Osteocyte (in vitro differentiated cells): ENCODE measurements around the gene PREX1. TPM values are rescaled to one million over a fixed set of nuclear protein-coding genes. Genes with fewer than 3 reads are reported as not detected.

ENCODE experiments used
- DNase-seq: peaks from one replicate; pipeline ENCODE4 v3.0.0; 2021; ENCODE audit warnings: mixed read lengths; ENCODE audit not compliant: unreplicated experiment; ENCODE audit errors: extremely low spot score
- H3K27ac Mint-ChIP-seq: one replicate; pipeline ENCODE4 v1.8.0; 2021; ENCODE audit warnings: mild to moderate bottlenecking, mixed read lengths; ENCODE audit not compliant: unreplicated experiment
- H3K27me3 Mint-ChIP-seq: one replicate; pipeline ENCODE4 v1.8.0; 2021; ENCODE audit warnings: mixed read lengths; ENCODE audit not compliant: unreplicated experiment
- H3K36me3 Mint-ChIP-seq: one replicate; pipeline ENCODE4 v1.8.0; 2021; ENCODE audit warnings: mixed read lengths; ENCODE audit not compliant: unreplicated experiment
- H3K4me1 Mint-ChIP-seq: one replicate; pipeline ENCODE4 v1.8.0; 2021; ENCODE audit warnings: mixed read lengths; ENCODE audit not compliant: unreplicated experiment
- H3K4me3 Mint-ChIP-seq: one replicate; pipeline ENCODE4 v1.8.0; 2021; ENCODE audit warnings: mild to moderate bottlenecking, moderate library complexity, mixed read lengths; ENCODE audit not compliant: unreplicated experiment
- H3K9me3 Mint-ChIP-seq: one replicate; pipeline ENCODE4 v1.8.0; 2021; ENCODE audit warnings: mixed read lengths; ENCODE audit not compliant: unreplicated experiment
- CTCF ChIP-seq: fragments of 200-600 bp; sonication (generic); IDR thresholded peaks from 2 replicates; pipeline ENCODE4 v1.5.0; 2021; ENCODE audit warnings: antibody characterized with exemption, mild to moderate bottlenecking, moderate library complexity
- total RNA-seq: library from RNA; stranded (reverse); gene quantifications from 2 replicates; pipeline ENCODE4 v1.2.1, GENCODE V29; 2021

PREX1 gene
- total RNA-seq, 1 donor from 2014 or later: 24.2 TPM

GRCh38 chr20:48620154-48620506 lies 207.7 kb downstream of the PREX1 start:
- TF ChIP-seq CTCF: no peak
- no peak overlapping the region for H3K27ac Mint-ChIP-seq
- H3K27me3 Mint-ChIP-seq: peaks cover 2% of the 10 kb centered on the region
- peaks cover 27% of the 10 kb centered on the region for H3K4me1 Mint-ChIP-seq
- H3K36me3 Mint-ChIP-seq: peaks cover 6% of the 10 kb centered on the region
- no peak for DNase-seq
- H3K9me3 Mint-ChIP-seq: no peaks in the 10 kb centered on the region
- no peak overlapping the region for H3K4me3 Mint-ChIP-seq

GRCh38 chr20:48619126-48620101 lies 208.4 kb downstream of the PREX1 start:
- TF ChIP-seq CTCF: no peak

GRCh38 chr20:48618631-48619030 lies 209.2 kb downstream of the PREX1 start:
- Mint-ChIP-seq H3K9me3 (no peaks in the 10 kb centered on the region), H3K4me1 (peaks cover 27% of the 10 kb centered on the region), H3K27ac (no peak overlapping the region), H3K27me3 (peaks cover 6% of the 10 kb centered on the region), H3K36me3 (no peaks in the 10 kb centered on the region), H3K4me3 (no peak overlapping the region)
- TF ChIP-seq CTCF: no peak
- no peak for DNase-seq

More at GRCh38 chr20:48619126-48620101, 208.4 kb downstream of the PREX1 start:
- H3K4me3 Mint-ChIP-seq: no peak overlapping the region
- peaks cover 27% of the 10 kb centered on the region for H3K4me1 Mint-ChIP-seq
- no peak for DNase-seq
- H3K9me3 Mint-ChIP-seq: no peaks in the 10 kb centered on the region
- H3K27ac Mint-ChIP-seq: no peak overlapping the region
- no peaks in the 10 kb centered on the region for H3K36me3 Mint-ChIP-seq
- H3K27me3 Mint-ChIP-seq: peaks cover 2% of the 10 kb centered on the region

- TF ChIP-seq CTCF: no peak
Observed at GRCh38 chr20:48618052-48618451, 209.7 kb downstream of the PREX1 start.

GRCh38 chr20:48617481-48617880 lies 210.3 kb downstream of the PREX1 start:
- Mint-ChIP-seq H3K27ac (no peak overlapping the region), H3K27me3 (peaks cover 13% of the 10 kb centered on the region), H3K4me1 (peaks cover 24% of the 10 kb centered on the region), H3K9me3 (no peaks in the 10 kb centered on the region), H3K36me3 (no peaks in the 10 kb centered on the region), H3K4me3 (no peak overlapping the region)
- DNase-seq: no peak
- no peak for TF ChIP-seq CTCF

More at GRCh38 chr20:48618052-48618451, 209.7 kb downstream of the PREX1 start:
- Mint-ChIP-seq H3K9me3 (no peaks in the 10 kb centered on the region), H3K27ac (no peak overlapping the region), H3K4me1 (peaks cover 27% of the 10 kb centered on the region), H3K36me3 (no peaks in the 10 kb centered on the region), H3K27me3 (peaks cover 8% of the 10 kb centered on the region), H3K4me3 (no peak overlapping the region)
- no peak for DNase-seq
